ENCODE data around the gene FAM124A.

GRCh38 chr13:51318015-51318414 is 95.8 kb downstream of the FAM124A start:
- no peak for TF ChIP-seq CTCF (conservative IDR thresholded peaks at IDR 0.05 in 1 of 2, IDR thresholded peaks at IDR 0.05 in 1 of 2; ENCODE audit: low read depth in 1 of 2, low read length in 2 of 2)
- TF ChIP-seq EZH2 (IDR thresholded peaks at IDR 0.05; ENCODE audit: low read length, missing control alignments): no peak

Data from fibroblast of lung (primary cell).